Ovary (tissue), 9 donors: Measurements from ENCODE around the gene MTX3. TPM values are rescaled to one million over a fixed set of nuclear protein-coding genes. Genes with fewer than 3 reads are reported as not detected.

ENCODE experiments used
- DNase-seq, 5 donors: peaks; one replicate each; pipeline ENCODE4 v3.0.0-alpha.2; 2019 to 2020
- H3K27ac ChIP-seq, 2 donors: fragments of 200-600 bp; one replicate each; pipeline versions ENCODE4 v1.5.1 to v1.8.0; 2019 to 2022
- H3K27me3 ChIP-seq: fragments of 200-600 bp; one replicate; pipeline ENCODE4 v1.8.0; 2022
- H3K36me3 ChIP-seq: fragments of 200-600 bp; sonication (generic); one replicate; pipeline ENCODE4 v1.5.1; 2019
- H3K4me1 ChIP-seq: one replicate; pipeline ENCODE4 v1.8.1; 2013; ENCODE audit warnings: mild to moderate bottlenecking, moderate library complexity; ENCODE audit not compliant: insufficient read depth
- H3K4me3 ChIP-seq: fragments of 200-600 bp; sonication (generic); one replicate; pipeline ENCODE4 v1.5.1; 2017
- H3K9me3 ChIP-seq, 2 donors: fragments of 200-600 bp in 1 of 2; sonication (generic) in 1 of 2; one replicate each; pipeline versions ENCODE4 v1.5.1 to v1.8.1; 2013 to 2019; ENCODE audit warnings: mild to moderate bottlenecking in 1 of 2, moderate library complexity in 1 of 2
- POLR2A ChIP-seq: fragments of 450-650 bp; IDR thresholded peaks from one replicate; pipeline ENCODE4 v1.6.1; 2017; ENCODE audit warnings: antibody characterized with exemption, mild to moderate bottlenecking, moderate library complexity
- WGBS, 3 donors: extraction: QIAGEN DNeasy Blood & Tissue Kit in 1 of 3; methylation state at CpG; one replicate each; pipeline versions ENCODE4 v1.1.5 to v1.1.7; 2013 to 2017; 5-methylcytosine and 5-hydroxymethylcytosine counted together
- intact Hi-C, 4 donors: fragments of 100-400 bp; cut with DNase I; formaldehyde crosslinking; loops; one replicate each; pipeline versions ENCODE4 v1.11.0 to v1.15.1; 2022 to 2023
- polyA plus RNA-seq, 2 donors: library from polyadenylated mRNA; stranded (reverse); fragments of 200-250 nt in 1 of 2; fragments of 350-450 nt in 1 of 2; fragmentation: Illumina TruSeq in 1 of 2; extraction: RNeasy Lipid Tissue Mini Kit (QIAGEN cat#74804) in 1 of 2; gene quantifications; one replicate each; pipeline ENCODE4 v1.2.3, GENCODE V29; 2013 to 2014
- small RNA-seq: library from RNA; depleted of rRNA; stranded (forward); fragments of <200 nt; gene quantifications from one replicate; pipeline ENCODE3, GENCODE V24; 2016
- total RNA-seq, 7 donors: library from RNA; depleted of rRNA in 2 of 7; stranded (reverse); fragments of >200 nt in 2 of 7; fragmentation: NEBNext Ultra II Directional in 3 of 7; extraction: Animal tissue kit (Norgen Biotek cat#: 25700) in 3 of 7; gene quantifications; one replicate each; pipeline versions ENCODE4 v1.1.0 to v1.2.4, GENCODE V29; 2016 to 2023
- donor health status: DM: no; HTN: no; CAD: no; lungs with moderate emphysema.
- donor health status: DM: no; HTN: no; CAD: no.
- donor health status: Bipolar disorder and iron deficiency.
- donor health status: DM: yes; HTN: yes; CAD: no.
- donor health status: DM: no; HTN: no; CAD: no.
- donor health status: DM: yes; HTN: yes; CAD: no.

The MTX3 gene
- total and polyA plus RNA-seq, 9 donors: 8.2 to 24.3 (median 16.7) TPM

GRCh38 chr5:79929095-79929494 is 62.0 kb downstream of the MTX3 start:
- Histone ChIP-seq H3K36me3 (no peaks in the 10 kb centered on the region), H3K4me3 (no peak overlapping the region), H3K4me1 (no peaks in the 10 kb centered on the region), H3K27me3 (no peaks in the 10 kb centered on the region), H3K27ac (no peak overlapping the region), H3K9me3 (no peaks in the 10 kb centered on the region)
- intact Hi-C loops: no loop called here
- no peak for DNase-seq
- TF ChIP-seq POLR2A: no peak
- WGBS, 3 donors: 55 to 80% (median 77%) methylated on average over 5 of the region's 5 CpGs

Small RNA genes within 50 kb of the gene (small RNA-seq; reads per million reads assigned to genes)
- not detected for gene TRMT112P2

Other genes starting within 250 kb of the MTX3 start
- gene THBS4, start 44.1 kb upstream of the MTX3 start, total RNA-seq: 10 to 100 TPM in 1 of 7 donors, 1 to 10 TPM in 6; 1.9 to 10.9 (median 4.6) TPM
- 10 to 100 TPM in 1 of 2 donors, 1 to 10 TPM in 1; 9.7 to 89.6 TPM for gene THBS4, start 44.1 kb upstream of the MTX3 start, polyA plus RNA-seq